SH-SY5Y (cell line): ENCODE results near the gene EPHB2.

ENCODE experiments used
- GATA2 ChIP-seq: IDR thresholded peaks from 2 replicates; pipeline ENCODE4 v1.6.1; 2011; ENCODE audit warnings: mild to moderate bottlenecking, low read depth, low read length
- GATA3 ChIP-seq: IDR thresholded peaks from 2 replicates; pipeline ENCODE4 v1.6.1; 2011; ENCODE audit warnings: low read depth, mild to moderate bottlenecking, low read length, moderate library complexity

GRCh38 chr1:22738069-22738435 lies 27.4 kb downstream of the EPHB2 start:
- TF ChIP-seq GATA3 (no peak), GATA2 (no peak)
